ENCODE measurements around the gene PKP3.
"Not testable (repeated sequence)": the region's sequence is repeated elsewhere in the genome, so short reads cannot be mapped to it uniquely, and the experiment has no call there.

Gene PKP3

DNA sequence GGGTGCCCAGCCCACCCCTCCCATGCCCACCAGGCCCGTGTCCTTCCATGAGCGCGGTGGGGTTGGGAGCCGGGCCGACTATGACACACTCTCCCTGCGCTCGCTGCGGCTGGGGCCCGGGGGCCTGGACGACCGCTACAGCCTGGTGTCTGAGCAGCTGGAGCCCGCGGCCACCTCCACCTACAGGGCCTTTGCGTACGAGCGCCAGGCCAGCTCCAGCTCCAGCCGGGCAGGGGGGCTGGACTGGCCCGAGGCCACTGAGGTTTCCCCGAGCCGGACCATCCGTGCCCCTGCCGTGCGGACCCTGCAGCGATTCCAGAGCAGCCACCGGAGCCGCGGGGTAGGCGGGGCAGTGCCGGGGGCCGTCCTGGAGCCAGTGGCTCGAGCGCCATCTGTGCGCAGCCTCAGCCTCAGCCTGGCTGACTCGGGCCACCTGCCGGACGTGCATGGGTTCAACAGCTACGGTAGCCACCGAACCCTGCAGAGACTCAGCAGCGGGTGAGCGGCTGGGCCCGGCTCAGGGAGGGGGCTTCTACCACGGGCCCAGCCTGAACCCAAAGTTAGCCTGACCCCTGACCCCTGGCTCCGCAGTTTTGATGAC, 3.0 kb downstream of the PKP3 start:
- DNase-seq, result no peak

- no peak for DNase-seq
Measured at GRCh38 chr11:398826-399225, 4.8 kb downstream of the PKP3 start.

GRCh38 chr11:399731-400211, 5.8 kb downstream of the PKP3 start:
- DNase-seq, result no peak

GRCh38 chr11:400241-400689, 6.3 kb downstream of the PKP3 start:
- DNase-seq, result no peak

DNA sequence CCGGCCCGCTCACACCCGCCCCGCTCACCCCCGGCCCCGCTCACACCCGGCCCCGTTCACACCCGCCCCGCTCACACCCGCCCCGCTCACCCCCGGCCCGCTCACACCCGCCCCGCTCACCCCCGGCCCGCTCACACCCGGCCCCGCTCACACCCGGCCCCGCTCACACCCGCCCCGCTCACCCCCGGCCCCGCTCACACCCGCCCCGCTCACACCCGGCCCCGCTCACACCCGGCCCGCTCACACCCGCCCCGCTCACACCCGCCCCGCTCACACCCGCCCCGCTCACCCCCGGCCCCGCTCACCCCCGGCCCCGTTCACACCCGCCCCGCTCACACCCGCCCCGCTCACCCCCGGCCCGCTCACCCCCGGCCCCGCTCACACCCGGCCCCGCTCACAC, 7.2 kb downstream of the PKP3 start:
- not testable (repeated sequence) for DNase-seq

DNA sequence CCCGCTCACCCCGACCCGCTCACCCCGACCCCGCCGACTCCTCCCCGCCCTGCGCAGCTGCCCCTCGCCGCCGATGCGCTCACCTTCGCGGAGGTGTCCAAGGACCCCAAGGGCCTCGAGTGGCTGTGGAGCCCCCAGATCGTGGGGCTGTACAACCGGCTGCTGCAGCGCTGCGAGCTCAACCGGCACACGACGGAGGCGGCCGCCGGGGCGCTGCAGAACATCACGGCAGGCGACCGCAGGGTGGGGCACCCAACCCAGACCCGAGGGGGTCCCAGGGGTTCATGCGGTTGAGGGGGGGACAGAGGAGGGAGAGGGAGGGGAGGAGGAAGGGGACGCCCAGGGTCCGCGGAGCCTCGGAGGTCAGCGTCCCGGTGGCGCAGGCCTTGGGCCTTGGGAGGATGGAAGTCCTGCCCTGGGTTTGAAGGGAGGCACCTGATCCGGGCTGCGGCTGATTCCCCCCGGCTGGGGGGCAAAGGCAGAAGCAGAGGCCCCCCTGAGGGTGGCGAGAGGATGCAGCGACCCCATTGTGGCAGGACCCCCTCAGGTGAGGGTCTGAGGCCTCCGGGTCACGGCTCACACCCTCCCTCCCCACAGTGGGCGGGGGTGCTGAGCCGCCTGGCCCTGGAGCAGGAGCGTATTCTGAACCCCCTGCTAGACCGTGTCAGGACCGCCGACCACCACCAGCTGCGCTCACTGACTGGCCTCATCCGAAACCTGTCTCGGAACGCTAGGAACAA, 9.2 kb downstream of the PKP3 start:
- DNase-seq, result no peak

DNA sequence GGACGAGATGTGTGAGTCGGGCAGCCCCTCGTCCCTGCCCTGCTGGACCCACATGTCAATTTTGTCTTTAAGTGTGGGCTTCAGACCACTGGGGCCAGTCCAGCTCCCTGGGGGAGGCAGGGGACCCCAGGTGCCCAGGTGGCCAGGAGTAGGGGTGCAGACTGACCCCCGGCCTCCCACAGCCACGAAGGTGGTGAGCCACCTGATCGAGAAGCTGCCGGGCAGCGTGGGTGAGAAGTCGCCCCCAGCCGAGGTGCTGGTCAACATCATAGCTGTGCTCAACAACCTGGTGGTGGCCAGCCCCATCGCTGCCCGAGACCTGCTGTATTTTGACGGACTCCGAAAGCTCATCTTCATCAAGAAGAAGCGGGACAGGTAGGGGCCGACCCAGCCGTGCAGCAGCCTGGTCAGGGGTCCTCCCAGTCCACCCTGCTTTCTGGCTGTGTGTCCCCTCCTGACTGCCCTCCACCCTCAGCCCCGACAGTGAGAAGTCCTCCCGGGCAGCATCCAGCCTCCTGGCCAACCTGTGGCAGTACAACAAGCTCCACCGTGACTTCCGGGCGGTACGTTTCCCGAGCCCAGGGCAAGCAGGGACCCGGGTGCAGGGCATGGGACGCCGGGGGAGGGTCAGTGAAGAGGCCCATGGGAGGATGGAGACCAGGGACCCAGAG, 9.9 kb downstream of the PKP3 start:
- no peak for DNase-seq

- DNase-seq, result no peak
Measured at GRCh38 chr11:404551-405264, 10.7 kb downstream of the PKP3 start.

DNA sequence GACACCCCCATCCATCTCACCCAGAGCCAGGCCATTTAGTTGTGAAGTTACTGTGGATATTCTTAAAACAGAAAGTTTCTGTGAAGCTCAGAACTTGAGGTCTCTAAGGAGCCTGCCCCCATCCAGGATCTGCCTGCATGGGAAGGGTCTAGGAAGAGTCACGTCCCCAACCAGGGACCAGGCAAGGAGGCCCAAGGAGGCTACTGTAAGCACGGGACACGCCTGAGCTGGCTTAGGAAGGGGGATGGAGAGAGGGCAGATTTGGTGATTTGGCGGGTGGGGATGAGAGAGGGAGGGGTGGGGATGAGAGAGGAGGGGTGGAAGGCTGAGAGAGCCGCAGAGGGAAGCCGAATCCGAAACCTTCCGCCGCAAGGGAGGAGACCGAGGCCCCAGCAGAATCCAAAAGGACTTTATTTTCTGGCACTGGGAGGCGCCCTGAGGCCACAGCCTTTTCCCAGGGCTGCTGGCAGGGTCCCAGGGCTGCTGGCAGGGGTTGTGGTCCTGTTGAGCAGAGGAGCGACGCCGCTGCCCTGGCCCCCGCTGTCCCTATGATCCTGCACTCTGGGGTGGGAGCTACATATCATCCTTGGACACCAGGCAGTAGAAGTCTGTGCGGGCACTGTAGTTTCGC, 11.4 kb downstream of the PKP3 start:
- no peak for DNase-seq

DNA sequence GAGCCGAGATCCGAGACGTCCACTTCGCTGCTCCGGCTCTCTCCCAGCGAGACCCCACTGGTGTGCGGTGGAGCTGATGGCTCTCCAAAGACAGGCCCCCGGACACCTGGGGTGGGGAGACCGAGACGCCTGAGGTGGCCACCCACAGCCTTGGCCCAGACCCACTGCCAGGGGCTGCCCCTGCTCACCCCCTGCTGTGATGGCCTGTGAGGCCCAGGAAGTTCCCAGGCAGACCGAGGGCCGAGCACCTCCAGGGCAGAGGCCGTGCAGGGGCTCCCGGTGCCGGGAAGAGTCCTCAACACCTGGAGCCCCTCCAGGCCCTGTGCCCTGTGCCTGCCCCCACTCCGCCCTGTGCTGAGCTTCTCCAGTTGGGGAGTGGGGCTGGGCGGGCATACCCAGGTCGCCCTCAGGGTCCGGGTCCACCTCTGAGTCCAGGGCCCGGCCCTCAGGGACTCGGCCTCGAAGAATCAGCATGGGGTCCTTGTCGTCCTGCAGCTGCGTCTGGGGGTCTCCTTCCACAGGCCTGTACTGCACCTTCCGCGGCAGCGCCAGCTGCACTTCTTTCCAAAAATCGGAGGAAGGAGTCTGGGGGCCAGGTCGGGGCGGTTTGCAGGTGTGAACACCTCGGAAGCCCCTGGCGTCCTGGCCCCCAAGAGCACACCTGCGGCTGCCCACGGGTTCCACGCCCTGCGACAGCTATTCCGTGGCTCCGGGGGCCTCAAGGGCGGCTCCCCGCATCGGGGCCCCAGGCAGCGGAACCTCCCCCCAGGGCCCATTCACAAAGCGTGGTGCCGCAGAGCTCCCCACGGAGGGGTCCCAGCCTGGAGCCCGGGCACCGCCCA, 12.2 kb downstream of the PKP3 start:
- no peak for DNase-seq

DNA sequence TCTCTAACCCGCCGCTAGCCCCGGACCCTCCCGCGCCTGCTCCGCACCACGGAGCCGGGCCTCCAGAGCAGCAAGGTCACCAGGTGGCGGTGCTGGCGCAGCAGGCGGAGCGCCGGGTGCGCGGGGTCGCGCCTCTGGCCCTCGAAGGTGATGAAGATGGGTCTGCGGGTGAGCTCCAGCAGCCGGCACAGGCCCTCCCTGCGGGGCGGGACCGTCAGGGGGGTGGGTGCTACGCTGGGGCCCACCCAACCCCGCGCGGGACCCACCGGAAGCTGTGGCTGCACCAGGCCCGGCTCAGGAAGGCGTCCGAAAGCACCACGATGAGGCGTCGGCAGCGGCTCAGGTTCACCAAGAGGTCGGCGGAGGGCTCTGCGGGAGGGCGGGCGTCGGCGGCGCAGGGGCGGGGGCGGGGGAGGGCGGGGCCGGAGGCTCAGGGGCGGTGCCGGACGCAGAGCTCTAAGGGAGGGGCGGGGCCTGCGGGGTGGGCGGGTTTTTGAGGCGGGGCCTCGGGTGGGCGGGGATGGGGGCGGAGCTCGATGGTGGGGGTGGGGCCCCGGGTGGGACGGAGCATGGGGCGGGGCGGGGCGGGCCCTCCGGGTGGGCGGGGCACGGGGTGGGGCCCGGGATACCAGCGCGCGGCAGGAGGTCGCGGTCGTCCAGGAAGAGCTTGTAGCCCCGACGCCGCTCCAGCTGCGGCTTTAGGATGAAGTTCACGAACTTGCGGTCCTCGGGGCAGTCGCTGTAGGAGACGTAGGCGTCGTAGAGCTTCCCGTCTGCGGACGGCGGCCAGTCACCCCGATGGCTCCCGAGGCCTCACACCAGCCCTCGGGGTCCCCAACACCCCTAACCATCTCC, 13.0 kb downstream of the PKP3 start:
- DNase-seq, result peak; percentile 76

GRCh38 chr11:407651-408123, 13.7 kb downstream of the PKP3 start:
- no peak for DNase-seq

GRCh38 chr11:408154-409007, 14.4 kb downstream of the PKP3 start:
- DNase-seq, result no peak

- DNase-seq, result no peak
Measured at GRCh38 chr11:409008-409599, 15.1 kb downstream of the PKP3 start.

DNA sequence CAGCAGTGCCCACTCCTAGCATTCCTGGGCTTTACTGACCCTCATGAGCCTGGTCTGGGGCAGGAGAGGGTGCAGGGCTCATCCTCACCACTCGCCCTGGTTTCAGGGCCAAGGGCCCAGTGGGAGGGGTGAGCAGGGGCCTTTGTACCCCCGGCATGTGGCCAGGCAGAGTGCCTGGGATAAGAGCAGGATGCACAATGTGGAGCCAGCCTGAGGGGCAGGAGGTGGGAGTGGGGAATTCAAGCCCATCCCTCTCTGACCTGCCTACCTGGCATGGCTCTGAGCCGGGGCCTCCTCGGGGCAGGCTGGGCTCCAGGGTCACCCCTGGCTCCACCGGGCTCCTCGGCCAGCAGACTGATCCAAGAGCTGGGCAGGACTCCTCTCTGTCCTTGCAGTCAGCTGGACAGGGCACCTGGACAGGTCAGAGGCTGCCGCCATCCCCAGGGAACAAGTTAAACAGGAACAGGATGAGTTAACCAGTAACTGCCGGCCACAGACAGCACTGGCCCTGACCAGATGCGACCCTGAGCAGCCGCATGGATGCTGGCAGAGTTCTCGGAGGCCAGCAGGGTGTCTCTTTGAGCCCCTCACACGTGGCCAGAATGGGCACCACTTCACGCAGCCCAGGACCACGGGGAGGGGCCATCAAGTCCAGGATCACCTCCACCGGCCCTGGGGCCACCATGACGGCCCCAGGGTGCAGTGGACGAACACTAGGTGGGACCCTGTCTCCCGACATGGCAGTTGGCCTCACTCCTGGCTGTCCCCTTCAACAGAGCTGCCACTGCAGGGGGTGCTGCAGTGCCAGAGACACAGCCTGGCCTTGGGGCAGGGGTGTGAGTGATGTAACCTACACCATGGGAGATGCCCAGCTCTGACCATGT, 15.8 kb downstream of the PKP3 start:
- DNase-seq, result no peak

GRCh38 chr11:410711-411110, 16.7 kb downstream of the PKP3 start:
- DNase-seq, result not testable (repeated sequence)

- DNase-seq, result not testable (repeated sequence)
Measured at GRCh38 chr11:411520-411919, 17.5 kb downstream of the PKP3 start.

- DNase-seq, result no peak
Measured at GRCh38 chr11:412641-413119, 18.7 kb downstream of the PKP3 start.
